ENCODE measurements around the gene SP1.

GRCh38 chr12:53389702-53390101 lies 9.7 kb downstream of the SP1 start:
- TF ChIP-seq, protein P1, sequence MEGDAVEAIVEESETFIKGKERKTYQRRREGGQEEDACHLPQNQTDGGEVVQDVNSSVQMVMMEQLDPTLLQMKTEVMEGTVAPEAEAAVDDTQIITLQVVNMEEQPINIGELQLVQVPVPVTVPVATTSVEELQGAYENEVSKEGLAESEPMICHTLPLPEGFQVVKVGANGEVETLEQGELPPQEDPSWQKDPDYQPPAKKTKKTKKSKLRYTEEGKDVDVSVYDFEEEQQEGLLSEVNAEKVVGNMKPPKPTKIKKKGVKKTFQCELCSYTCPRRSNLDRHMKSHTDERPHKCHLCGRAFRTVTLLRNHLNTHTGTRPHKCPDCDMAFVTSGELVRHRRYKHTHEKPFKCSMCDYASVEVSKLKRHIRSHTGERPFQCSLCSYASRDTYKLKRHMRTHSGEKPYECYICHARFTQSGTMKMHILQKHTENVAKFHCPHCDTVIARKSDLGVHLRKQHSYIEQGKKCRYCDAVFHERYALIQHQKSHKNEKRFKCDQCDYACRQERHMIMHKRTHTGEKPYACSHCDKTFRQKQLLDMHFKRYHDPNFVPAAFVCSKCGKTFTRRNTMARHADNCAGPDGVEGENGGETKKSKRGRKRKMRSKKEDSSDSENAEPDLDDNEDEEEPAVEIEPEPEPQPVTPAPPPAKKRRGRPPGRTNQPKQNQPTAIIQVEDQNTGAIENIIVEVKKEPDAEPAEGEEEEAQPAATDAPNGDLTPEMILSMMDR (IDR thresholded peaks at IDR 0.05; ENCODE audit: insufficient read depth, low read depth, low read length), result no peak
- TF ChIP-seq EZH2 (IDR thresholded peaks at IDR 0.05; ENCODE audit: insufficient read depth, low read length), result no peak
